ENCODE data around the gene EAF1.

GRCh38 chr3:15436246-15436645 is 8.8 kb downstream of the EAF1 start:
- TF ChIP-seq FOXM1 (IDR thresholded peaks at IDR 0.05; ENCODE audit: borderline replicate concordance) (no peak), ELF4 (IDR thresholded peaks at IDR 0.05) (no peak), PKNOX1 (IDR thresholded peaks at IDR 0.05) (no peak), SP1 (IDR thresholded peaks at IDR 0.05) (no peak), L3MBTL2 (conservative IDR thresholded peaks at IDR 0.05) (no peak), TARDBP (IDR thresholded peaks at IDR 0.05) (no peak), BHLHE40 (IDR thresholded peaks at IDR 0.05; ENCODE audit: borderline replicate concordance) (no peak), LEF1 (IDR thresholded peaks at IDR 0.05; ENCODE audit: borderline replicate concordance) (no peak), FOXA1 (IDR thresholded peaks at IDR 0.05) (no peak), CTBP1 (IDR thresholded peaks at IDR 0.05; ENCODE audit: borderline replicate concordance) (no peak), SUZ12 (IDR thresholded peaks at IDR 0.05) (no peak), HDGF (IDR thresholded peaks at IDR 0.05; ENCODE audit: borderline replicate concordance) (no peak), ARNT (IDR thresholded peaks at IDR 0.05) (no peak), FOXK2 (IDR thresholded peaks at IDR 0.05) (no peak)

Measured in HEK293T (cell line).